ENCODE results near the gene RAD9A. TPM values are rescaled to one million over a fixed set of nuclear protein-coding genes. Genes with fewer than 3 reads are reported as not detected.

The RAD9A gene
- polyA plus RNA-seq: 10 to 100 TPM; 17.5 to 26.2 TPM

DNA sequence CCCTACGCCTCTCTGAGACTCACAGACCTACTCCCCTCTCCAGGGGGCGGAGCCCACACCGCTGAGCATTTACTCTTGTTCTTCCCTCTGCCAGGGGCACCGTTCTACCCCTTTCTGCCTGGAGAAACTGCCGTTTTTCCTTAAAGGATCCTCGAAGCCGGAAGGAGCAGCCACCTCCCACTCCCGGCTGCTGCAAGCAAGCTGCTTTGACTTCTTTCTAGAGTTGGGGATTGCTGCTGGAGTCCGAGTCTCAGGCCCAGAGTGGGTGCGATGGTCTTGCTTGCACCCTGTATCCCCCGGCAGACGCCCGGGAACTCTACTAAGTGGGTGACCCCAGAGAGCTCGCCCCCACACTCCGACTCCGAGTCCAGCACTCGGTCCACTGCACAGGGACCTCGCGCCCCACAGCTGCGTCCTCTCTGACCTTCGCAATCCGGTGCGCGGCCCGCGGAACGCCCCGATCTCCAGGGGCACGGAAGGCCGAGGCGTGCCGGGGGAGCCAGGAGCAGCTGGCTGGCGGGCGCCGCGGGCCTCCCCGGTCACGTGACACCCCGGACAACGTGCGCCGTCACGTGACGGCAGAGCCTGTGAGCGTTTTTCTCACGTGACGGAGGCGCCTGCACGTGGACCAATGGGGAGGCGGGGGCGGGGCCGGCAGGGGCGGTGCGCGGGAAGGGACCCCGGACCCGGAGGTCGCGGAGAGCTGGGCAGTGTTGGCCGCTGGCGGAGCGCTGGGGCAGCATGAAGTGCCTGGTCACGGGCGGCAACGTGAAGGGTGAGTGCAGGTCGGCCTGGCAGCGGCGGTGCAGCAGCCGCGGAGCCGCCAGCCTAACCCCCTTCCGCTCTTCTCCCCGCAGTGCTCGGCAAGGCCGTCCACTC, at the start of gene RAD9A:
RAD9A (plus strand) TSS at position 683 of the 879 bp plus-strand sequence; CDS start at position 742, 59 bp downstream.
- peaks cover 0 to 12% of the 10 kb centered on the region in 2 donors for H3K4me1 ChIP-seq (ENCODE audit: control insufficient read depth in 2 of 2, insufficient read depth in 2 of 2, low read length in 1 of 2)
- no peaks in the 10 kb centered on the region for H3K27me3 ChIP-seq (ENCODE audit: control insufficient read depth in 1 of 2, insufficient read depth in 2 of 2, low read length in 2 of 2)
- peaks cover 0 to 15% of the 10 kb centered on the region in 2 donors for H3K36me3 ChIP-seq (ENCODE audit: control insufficient read depth in 2 of 2, insufficient read depth in 2 of 2, low read length in 1 of 2)
- no peaks in the 10 kb centered on the region for H3K9me3 ChIP-seq (ENCODE audit: control insufficient read depth in 2 of 2, insufficient read depth in 1 of 2, low read depth in 1 of 2, low read length in 1 of 2)
- H3K27ac ChIP-seq (ENCODE audit: low read depth in 2 of 2, low read length in 1 of 2): peak within 1 kb of the TSS; percentile 83 to 86
- H3K4me3 ChIP-seq (ENCODE audit: low read depth in 1 of 2, low read length in 2 of 2): peak within 1 kb of the TSS; percentile 66 to 78
- 1% methylated on average over 64 to 75 of the region's 75 CpGs for WGBS, 2 donors

DNA sequence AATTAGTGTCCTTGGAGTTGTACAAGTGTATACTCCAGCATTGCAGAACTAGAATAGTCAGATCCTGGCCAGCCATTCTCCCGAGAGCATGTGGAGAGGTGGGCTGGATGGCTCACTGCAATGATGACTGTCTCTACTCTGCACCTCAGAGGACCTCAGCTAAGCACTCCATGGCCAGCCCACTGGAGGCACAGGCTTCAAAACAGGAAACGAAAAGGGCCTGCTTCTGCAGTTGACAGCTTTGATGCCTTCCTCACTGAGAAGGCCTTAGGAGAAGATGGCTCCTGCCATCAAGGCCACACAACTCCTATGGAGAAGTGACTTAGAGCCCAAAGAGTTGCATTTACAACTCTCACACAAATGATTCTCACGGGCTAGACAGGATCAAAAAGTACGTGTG, 47.5 kb upstream of the RAD9A start:
- H3K4me3 ChIP-seq (ENCODE audit: low read depth in 1 of 2, low read length in 2 of 2): no peak overlapping the region
- 78 to 81% methylated on average over 4 of the region's 4 CpGs for WGBS, 2 donors
- H3K27me3 ChIP-seq (ENCODE audit: control insufficient read depth in 1 of 2, insufficient read depth in 2 of 2, low read length in 2 of 2): no peaks in the 10 kb centered on the region
- no peaks in the 10 kb centered on the region for H3K9me3 ChIP-seq (ENCODE audit: control insufficient read depth in 2 of 2, insufficient read depth in 1 of 2, low read depth in 1 of 2, low read length in 1 of 2)
- H3K4me1 ChIP-seq (ENCODE audit: control insufficient read depth in 2 of 2, insufficient read depth in 2 of 2, low read length in 1 of 2): no peaks in the 10 kb centered on the region
- peak overlapping the region; percentile 85 to 94 for H3K27ac ChIP-seq (ENCODE audit: low read depth in 2 of 2, low read length in 1 of 2)
- no peaks in the 10 kb centered on the region for H3K36me3 ChIP-seq (ENCODE audit: control insufficient read depth in 2 of 2, insufficient read depth in 2 of 2, low read length in 1 of 2)

DNA sequence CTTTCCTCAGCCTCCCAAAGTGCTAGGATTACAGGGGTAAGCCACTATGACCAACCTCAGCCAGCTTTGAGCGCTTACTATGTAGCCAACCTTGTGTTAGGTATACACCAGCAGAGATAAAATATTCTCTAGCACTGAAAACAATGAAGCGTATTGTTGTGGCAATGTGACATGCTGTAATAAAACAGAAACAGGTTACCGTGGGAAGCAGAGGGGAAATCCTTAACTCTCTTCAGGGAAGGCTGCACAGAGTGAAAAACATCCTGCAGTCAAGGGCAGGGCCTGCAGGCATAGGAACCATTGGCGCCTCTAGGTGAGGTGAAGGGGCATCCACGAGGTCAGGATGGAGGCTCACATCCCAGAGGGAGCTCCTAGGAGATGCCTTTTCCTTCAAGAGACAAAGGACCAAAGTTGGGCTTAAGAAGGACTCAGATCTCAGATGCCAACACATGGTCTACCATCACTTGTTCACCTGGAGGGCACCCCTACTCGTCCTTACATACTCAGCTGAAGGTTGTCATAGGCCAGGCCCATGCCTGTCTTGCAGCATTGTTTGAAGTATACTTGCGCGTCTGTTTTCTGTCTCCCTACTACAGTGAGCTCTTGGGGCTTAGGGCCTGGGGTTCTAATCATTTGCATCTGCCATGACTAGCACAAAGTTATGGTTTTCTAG, 46.4 kb upstream of the RAD9A start:
- Histone ChIP-seq H3K36me3 (ENCODE audit: control insufficient read depth in 2 of 2, insufficient read depth in 2 of 2, low read length in 1 of 2) (no peaks in the 10 kb centered on the region), H3K4me1 (ENCODE audit: control insufficient read depth in 2 of 2, insufficient read depth in 2 of 2, low read length in 1 of 2) (no peaks in the 10 kb centered on the region), H3K9me3 (ENCODE audit: control insufficient read depth in 2 of 2, insufficient read depth in 1 of 2, low read depth in 1 of 2, low read length in 1 of 2) (no peaks in the 10 kb centered on the region), H3K4me3 (ENCODE audit: low read depth in 1 of 2, low read length in 2 of 2) (no peak overlapping the region), H3K27me3 (ENCODE audit: control insufficient read depth in 1 of 2, insufficient read depth in 2 of 2, low read length in 2 of 2) (no peaks in the 10 kb centered on the region), H3K27ac (ENCODE audit: low read depth in 2 of 2, low read length in 1 of 2) (peak overlapping the region; percentile 85 to 94)
- 49 to 55% methylated on average over 8 of the region's 8 CpGs for WGBS, 2 donors

DNA sequence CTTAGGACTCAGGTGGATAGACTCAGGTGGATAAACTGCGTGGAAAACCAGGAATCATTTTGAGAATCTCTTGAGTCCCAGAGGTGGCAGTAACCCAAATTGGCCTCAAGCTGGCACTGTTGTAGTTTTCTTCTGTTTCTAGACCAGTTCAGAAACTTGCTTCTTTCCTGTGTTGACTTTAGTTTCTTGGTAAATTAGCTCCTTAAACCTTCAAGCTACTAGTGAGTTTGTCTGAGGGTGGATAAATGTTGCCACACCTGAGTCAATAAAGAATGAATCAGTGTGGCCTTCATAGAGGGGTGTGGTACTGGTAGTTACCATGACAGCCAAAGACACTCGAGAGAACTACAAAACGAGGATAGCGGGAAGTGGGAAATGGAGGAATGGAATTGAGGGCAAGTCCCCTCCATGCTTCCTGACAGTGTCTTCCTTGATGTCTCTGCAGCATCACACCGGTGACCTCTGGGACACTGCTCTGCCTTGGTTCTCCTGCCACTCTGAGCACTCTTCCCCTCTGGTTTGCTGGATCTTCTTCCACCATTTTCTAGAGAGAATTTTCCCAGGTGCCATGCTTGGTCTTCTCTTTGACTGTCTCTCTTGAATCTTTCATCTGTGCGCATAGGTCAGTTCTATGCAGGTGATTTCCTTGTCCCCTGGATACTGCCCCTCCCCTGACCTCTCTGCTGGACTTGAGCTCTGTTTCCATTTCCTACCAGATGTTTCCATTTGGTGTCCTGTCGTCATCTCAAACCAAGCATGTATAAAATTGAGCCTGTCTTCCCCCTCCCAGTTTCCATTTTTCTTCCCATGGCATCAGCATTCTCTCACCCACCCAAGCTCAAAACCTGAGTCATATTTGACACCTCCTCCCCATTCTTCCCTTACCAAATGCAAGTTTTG, 45.6 kb upstream of the RAD9A start:
- Histone ChIP-seq H3K9me3 (ENCODE audit: control insufficient read depth in 2 of 2, insufficient read depth in 1 of 2, low read depth in 1 of 2, low read length in 1 of 2) (no peaks in the 10 kb centered on the region), H3K36me3 (ENCODE audit: control insufficient read depth in 2 of 2, insufficient read depth in 2 of 2, low read length in 1 of 2) (no peaks in the 10 kb centered on the region), H3K4me1 (ENCODE audit: control insufficient read depth in 2 of 2, insufficient read depth in 2 of 2, low read length in 1 of 2) (peaks cover 0 to 3% of the 10 kb centered on the region in 2 donors), H3K4me3 (ENCODE audit: low read depth in 1 of 2, low read length in 2 of 2) (no peak overlapping the region), H3K27ac (ENCODE audit: low read depth in 2 of 2, low read length in 1 of 2) (peak overlapping the region; percentile 85 to 94), H3K27me3 (ENCODE audit: control insufficient read depth in 1 of 2, insufficient read depth in 2 of 2, low read length in 2 of 2) (no peaks in the 10 kb centered on the region)
- WGBS, 2 donors: 36% methylated on average over 7 of the region's 7 CpGs

DNA sequence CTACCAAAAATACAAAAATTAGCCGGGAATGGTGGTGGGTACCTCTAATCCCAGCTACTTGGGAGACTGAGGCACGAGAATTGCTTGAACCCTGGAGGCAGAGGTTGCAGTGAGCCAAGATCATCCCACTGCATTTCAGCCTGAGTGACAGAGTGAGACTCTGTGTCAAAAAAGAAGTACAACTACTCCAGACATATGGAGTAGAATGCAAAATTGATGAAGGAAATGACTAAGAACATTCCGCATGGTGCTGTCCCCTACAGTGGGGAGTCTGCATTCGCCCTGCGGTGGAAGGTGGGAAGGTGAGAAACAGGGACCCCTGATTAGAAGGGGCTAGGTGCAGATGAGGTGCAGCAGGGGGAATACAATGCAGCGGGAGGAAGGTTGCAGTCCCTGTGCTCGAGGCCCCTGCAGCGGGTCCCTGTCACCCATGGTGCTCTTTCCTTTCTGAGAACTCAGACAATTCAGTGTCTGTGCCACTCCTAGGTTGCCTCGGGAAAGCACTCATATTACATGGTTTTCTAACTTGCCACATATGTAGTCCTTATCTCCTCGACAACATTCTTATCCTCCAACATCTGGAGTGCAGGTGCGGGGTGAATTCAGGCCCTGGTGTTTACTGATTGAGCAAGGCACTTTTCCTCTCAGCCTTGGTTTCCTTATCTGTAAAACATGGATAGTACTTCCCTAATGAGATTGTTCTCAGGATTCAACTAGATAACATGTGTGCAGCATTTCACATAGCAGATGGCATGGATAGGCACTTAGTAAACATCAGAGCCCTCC, 43.6 kb upstream of the RAD9A start:
- Histone ChIP-seq H3K4me1 (ENCODE audit: control insufficient read depth in 2 of 2, insufficient read depth in 2 of 2, low read length in 1 of 2) (peaks cover 0 to 11% of the 10 kb centered on the region in 2 donors), H3K9me3 (ENCODE audit: control insufficient read depth in 2 of 2, insufficient read depth in 1 of 2, low read depth in 1 of 2, low read length in 1 of 2) (no peaks in the 10 kb centered on the region), H3K4me3 (ENCODE audit: low read depth in 1 of 2, low read length in 2 of 2) (no peak overlapping the region), H3K36me3 (ENCODE audit: control insufficient read depth in 2 of 2, insufficient read depth in 2 of 2, low read length in 1 of 2) (peaks cover 0 to 3% of the 10 kb centered on the region in 2 donors), H3K27ac (ENCODE audit: low read depth in 2 of 2, low read length in 1 of 2) (peak overlapping the region in 1 of 2 donors; percentile 40), H3K27me3 (ENCODE audit: control insufficient read depth in 1 of 2, insufficient read depth in 2 of 2, low read length in 2 of 2) (no peaks in the 10 kb centered on the region)
- 78% methylated on average over 11 of the region's 11 CpGs for WGBS, 2 donors

DNA sequence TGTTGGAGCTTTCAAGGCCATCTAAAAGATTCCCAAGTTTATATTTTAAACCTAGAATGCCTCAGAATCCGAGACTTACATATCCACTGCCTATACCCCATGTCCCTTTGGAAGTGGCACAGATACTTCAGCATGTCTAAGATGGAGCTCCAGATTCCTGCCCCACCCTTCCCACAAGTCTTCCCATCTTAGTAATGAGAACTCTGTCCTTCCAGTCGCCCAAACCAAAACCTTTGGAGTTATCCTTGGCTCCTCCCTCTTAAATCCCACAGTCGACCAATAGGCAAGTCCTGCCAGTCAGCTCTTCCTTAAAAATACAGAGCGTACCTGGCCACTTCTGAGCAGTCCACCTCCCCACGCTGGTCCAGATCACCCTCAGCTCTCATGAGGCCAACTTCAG, 42.8 kb upstream of the RAD9A start:
- Histone ChIP-seq H3K27me3 (ENCODE audit: control insufficient read depth in 1 of 2, insufficient read depth in 2 of 2, low read length in 2 of 2) (no peaks in the 10 kb centered on the region), H3K4me1 (ENCODE audit: control insufficient read depth in 2 of 2, insufficient read depth in 2 of 2, low read length in 1 of 2) (peaks cover 0 to 11% of the 10 kb centered on the region in 2 donors), H3K9me3 (ENCODE audit: control insufficient read depth in 2 of 2, insufficient read depth in 1 of 2, low read depth in 1 of 2, low read length in 1 of 2) (no peaks in the 10 kb centered on the region), H3K4me3 (ENCODE audit: low read depth in 1 of 2, low read length in 2 of 2) (no peak overlapping the region), H3K36me3 (ENCODE audit: control insufficient read depth in 2 of 2, insufficient read depth in 2 of 2, low read length in 1 of 2) (peaks cover 0 to 3% of the 10 kb centered on the region in 2 donors), H3K27ac (ENCODE audit: low read depth in 2 of 2, low read length in 1 of 2) (peak overlapping the region in 1 of 2 donors; percentile 40)
- 69 to 73% methylated on average over 5 of the region's 5 CpGs for WGBS, 2 donors

DNA sequence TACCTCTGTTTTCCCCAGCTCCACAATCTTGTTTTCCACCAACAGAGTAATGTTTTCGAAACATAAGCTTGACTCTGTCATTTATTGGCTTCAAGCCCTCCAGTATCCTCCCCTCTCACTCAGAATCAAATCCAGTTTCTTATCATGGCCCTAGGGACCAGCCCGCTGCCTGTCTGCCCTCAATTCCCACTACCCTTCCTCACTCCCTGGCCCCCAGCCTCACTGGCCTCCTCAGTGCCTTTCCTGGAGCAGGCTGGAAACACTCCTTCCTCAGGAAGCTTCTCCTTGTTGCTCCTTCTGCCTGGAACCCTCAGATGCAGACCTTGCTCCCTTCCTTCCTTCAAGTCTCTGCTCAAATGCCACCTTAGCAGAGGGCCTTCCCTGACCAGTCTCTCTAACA, 42.3 kb upstream of the RAD9A start:
- H3K27ac ChIP-seq (ENCODE audit: low read depth in 2 of 2, low read length in 1 of 2): peak overlapping the region in 1 of 2 donors; percentile 36
- H3K27me3 ChIP-seq (ENCODE audit: control insufficient read depth in 1 of 2, insufficient read depth in 2 of 2, low read length in 2 of 2): no peaks in the 10 kb centered on the region
- H3K4me1 ChIP-seq (ENCODE audit: control insufficient read depth in 2 of 2, insufficient read depth in 2 of 2, low read length in 1 of 2): peaks cover 0 to 11% of the 10 kb centered on the region in 2 donors
- peaks cover 0 to 3% of the 10 kb centered on the region in 2 donors for H3K36me3 ChIP-seq (ENCODE audit: control insufficient read depth in 2 of 2, insufficient read depth in 2 of 2, low read length in 1 of 2)
- H3K9me3 ChIP-seq (ENCODE audit: control insufficient read depth in 2 of 2, insufficient read depth in 1 of 2, low read depth in 1 of 2, low read length in 1 of 2): no peaks in the 10 kb centered on the region
- WGBS, 2 donors: 84 to 90% methylated on average over 2 of the region's 2 CpGs
- H3K4me3 ChIP-seq (ENCODE audit: low read depth in 1 of 2, low read length in 2 of 2): no peak overlapping the region

DNA sequence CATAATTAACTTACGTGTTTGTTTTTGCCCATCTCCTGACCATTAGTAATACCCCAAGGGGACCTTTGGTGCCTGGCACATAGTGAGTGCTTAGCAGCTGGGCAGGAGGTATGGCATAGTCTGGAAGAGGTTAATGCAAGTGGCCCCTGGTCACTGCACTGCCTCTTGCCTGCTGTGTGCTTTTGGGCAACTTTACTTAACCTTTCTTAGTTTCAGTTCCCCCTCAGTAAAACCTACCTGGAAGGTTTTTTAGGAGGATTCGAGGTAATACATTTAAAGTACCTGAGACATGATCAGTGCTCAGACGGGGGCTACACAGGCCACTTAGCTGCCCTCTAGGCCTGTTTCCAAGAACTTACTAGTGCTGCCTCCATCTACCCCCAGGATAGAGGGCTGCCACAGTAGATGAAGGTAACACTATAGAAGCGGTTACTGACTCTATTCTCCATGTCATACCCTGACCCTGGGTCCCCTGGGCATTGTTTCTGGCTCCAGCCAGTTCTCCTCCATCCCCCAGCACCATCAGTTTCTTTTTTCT, 41.8 kb upstream of the RAD9A start:
- Histone ChIP-seq H3K9me3 (ENCODE audit: control insufficient read depth in 2 of 2, insufficient read depth in 1 of 2, low read depth in 1 of 2, low read length in 1 of 2) (no peaks in the 10 kb centered on the region), H3K4me3 (ENCODE audit: low read depth in 1 of 2, low read length in 2 of 2) (no peak overlapping the region), H3K4me1 (ENCODE audit: control insufficient read depth in 2 of 2, insufficient read depth in 2 of 2, low read length in 1 of 2) (peaks cover 0 to 15% of the 10 kb centered on the region in 2 donors), H3K27ac (ENCODE audit: low read depth in 2 of 2, low read length in 1 of 2) (no peak overlapping the region), H3K27me3 (ENCODE audit: control insufficient read depth in 1 of 2, insufficient read depth in 2 of 2, low read length in 2 of 2) (no peaks in the 10 kb centered on the region), H3K36me3 (ENCODE audit: control insufficient read depth in 2 of 2, insufficient read depth in 2 of 2, low read length in 1 of 2) (peaks cover 0 to 3% of the 10 kb centered on the region in 2 donors)
- WGBS, 2 donors: 85 to 89% methylated on average over 4 of the region's 4 CpGs

All from esophagus (tissue), 2 donors.